CD4-positive, alpha-beta memory T cell (primary cell): ENCODE measurements around the gene PROB1. TPM values are rescaled to one million over a fixed set of nuclear protein-coding genes. Genes with fewer than 3 reads are reported as not detected.
A peak's percentile ranks its signal among the peaks of the same experiment; 100 is the strongest.

ENCODE experiments used
- CTCF ChIA-PET: fragments of 350-600 bp; sonication (Branson Sonifier 250); formaldehyde crosslinking; loops from one replicate; lab custom pipeline; 2021; ENCODE audit warnings: inconsistent platforms; ENCODE audit not compliant: partially characterized antibody; lab: Charles Lee
- POLR2A ChIA-PET: fragments of 350-600 bp; sonication (Branson Sonifier 250); formaldehyde crosslinking; loops from one replicate; lab custom pipeline; 2021; ENCODE audit not compliant: partially characterized antibody; lab: Charles Lee
- DNase-seq, 5 donors: peaks; one replicate each; pipeline versions ENCODE4 v3.0.0 to v3.0.0-alpha.2; 2020 to 2022; ENCODE audit warnings: mixed read lengths in 1 of 5
- H3K27ac ChIP-seq: one replicate; pipeline ENCODE4 v1.7.0; 2013; ENCODE audit warnings: low read depth, low read length
- H3K27me3 ChIP-seq: 2 replicates; pipeline ENCODE4 v1.7.0; 2013; ENCODE audit warnings: mild to moderate bottlenecking, low read length, moderate library complexity; ENCODE audit not compliant: insufficient read depth
- H3K36me3 ChIP-seq: 2 replicates; pipeline ENCODE4 v1.7.0; 2013; ENCODE audit warnings: mild to moderate bottlenecking, low read length, moderate library complexity; ENCODE audit not compliant: insufficient read depth
- H3K4me1 ChIP-seq: 2 replicates; pipeline ENCODE4 v1.7.0; 2013; ENCODE audit warnings: mild to moderate bottlenecking, low read length, moderate library complexity; ENCODE audit not compliant: insufficient read depth
- H3K4me3 ChIP-seq, 2 donors: one replicate each; pipeline ENCODE4 v1.7.0; 2013; ENCODE audit warnings: low read length in 2 of 2, mild to moderate bottlenecking in 1 of 2
- H3K9me3 ChIP-seq, 2 donors: one replicate each; pipeline ENCODE4 v1.7.0; 2013; ENCODE audit warnings: low read length in 2 of 2, control low read depth in 1 of 2; ENCODE audit not compliant: control insufficient read depth in 1 of 2
- H3K27ac Mint-ChIP-seq, 7 donors: one replicate each; pipeline ENCODE4 v1.8.0; 2020 to 2021; ENCODE audit warnings: mixed read lengths in 7 of 7, mild to moderate bottlenecking in 6 of 7, inconsistent platforms in 3 of 7, moderate library complexity in 3 of 7
- H3K27me3 Mint-ChIP-seq, 2 donors: one replicate each; pipeline ENCODE4 v1.8.0; 2020 to 2021; ENCODE audit warnings: mixed read lengths in 2 of 2
- H3K36me3 Mint-ChIP-seq, 2 donors: one replicate each; pipeline ENCODE4 v1.8.0; 2020 to 2021; ENCODE audit warnings: mixed read lengths in 2 of 2, inconsistent platforms in 1 of 2, mild to moderate bottlenecking in 1 of 2
- H3K4me1 Mint-ChIP-seq, 4 donors: one replicate each; pipeline ENCODE4 v1.8.0; 2020 to 2021; ENCODE audit warnings: mixed read lengths in 4 of 4, mild to moderate bottlenecking in 1 of 4
- H3K4me3 Mint-ChIP-seq, 8 donors: one replicate each; pipeline ENCODE4 v1.8.0; 2020 to 2021; ENCODE audit warnings: mixed read lengths in 8 of 8, mild to moderate bottlenecking in 7 of 8, moderate library complexity in 6 of 8, inconsistent platforms in 3 of 8
- H3K9me3 Mint-ChIP-seq, 8 donors: one replicate each; pipeline ENCODE4 v1.8.0; 2020 to 2021; ENCODE audit warnings: mixed read lengths in 8 of 8, mild to moderate bottlenecking in 5 of 8, inconsistent platforms in 3 of 8, moderate library complexity in 1 of 8
- intact Hi-C: fragments of 100-400 bp; cut with micrococcal nuclease; formaldehyde crosslinking; loops from one replicate; pipeline ENCODE4 v1.15.1; 2023
- polyA plus RNA-seq, 2 donors: library from polyadenylated mRNA; unstranded; fragments of 300-500 nt; fragmentation: Illumina TruSeq; gene quantifications; one replicate each; pipeline ENCODE4 v1.2.3, GENCODE V29; 2021
- total RNA-seq, 2 experiments: library from RNA; stranded (reverse); gene quantifications; one replicate each; pipeline ENCODE4 v1.2.3, GENCODE V29; 2021

The PROB1 gene
- total and polyA plus RNA-seq, 4 experiments from 2014 or later: 0.11 to 1.3 (median 0.70) TPM

DNA sequence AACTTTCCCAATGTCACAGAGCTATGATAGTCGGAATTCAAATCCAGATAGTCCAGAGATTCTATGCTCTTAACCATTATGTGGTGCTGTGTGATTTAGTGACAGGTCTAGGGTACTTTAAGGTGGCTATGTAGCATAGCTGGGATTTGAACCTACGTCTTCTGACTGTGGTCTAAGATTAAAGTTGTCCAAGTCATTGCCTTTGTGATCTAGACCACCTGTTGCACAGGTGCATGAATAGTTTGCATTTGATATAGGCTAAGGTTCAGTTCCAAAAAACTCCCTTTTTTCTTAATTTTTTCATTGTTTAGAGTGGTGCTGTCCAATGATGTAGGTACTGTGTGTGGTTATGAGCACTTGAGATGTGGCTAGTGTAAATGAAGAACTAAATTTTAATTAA, 50.7 kb downstream of the PROB1 start:
- no peak for DNase-seq
- no peaks in the 10 kb centered on the region for H3K27me3 Mint-ChIP-seq
- H3K27me3 ChIP-seq: no peaks in the 10 kb centered on the region
- H3K27ac Mint-ChIP-seq: peak overlapping the region in 2 of 7 donors; percentile 11 to 98
- peaks cover 0 to 5% (median 0%) of the 10 kb centered on the region in 8 donors for H3K9me3 Mint-ChIP-seq
- no peak overlapping the region for H3K4me3 ChIP-seq
- no peak overlapping the region for H3K27ac ChIP-seq
- no peaks in the 10 kb centered on the region for H3K9me3 ChIP-seq
- H3K36me3 Mint-ChIP-seq: peaks cover 20 to 37% of the 10 kb centered on the region in 2 donors
- peak overlapping the region in 7 of 8 donors; percentile 26 to 97 (median 53) for H3K4me3 Mint-ChIP-seq
- peaks cover 41 to 75% (median 58%) of the 10 kb centered on the region in 4 donors for H3K4me1 Mint-ChIP-seq
- no peaks in the 10 kb centered on the region for H3K36me3 ChIP-seq
- CTCF ChIA-PET: interaction anchor here (0.9 to 1.2 kb wide), 2 partner anchors 13 to 73 kb away, joined by 3 read pairs; no protein-coding TSS in a partner anchor
- intact Hi-C loops: loop anchor here (5.0 kb wide), 1 partner anchor 218 kb away; the partner anchor contains the start of gene UBE2D2
- POLR2A ChIA-PET: interaction anchor here (6.1 kb wide), 1 partner anchor 50 kb away, joined by 149 read pairs; the partner anchor contains the start of gene MATR3
- peaks cover 46% of the 10 kb centered on the region for H3K4me1 ChIP-seq

- POLR2A ChIA-PET: interaction anchor here (6.1 kb wide), 1 partner anchor 49 kb away, joined by 149 read pairs; the partner anchor contains the start of gene MATR3
- no peaks in the 10 kb centered on the region for H3K36me3 ChIP-seq
- H3K4me3 ChIP-seq: no peak overlapping the region
- no peaks in the 10 kb centered on the region for H3K9me3 ChIP-seq
- no peaks in the 10 kb centered on the region for H3K27me3 Mint-ChIP-seq
- peaks cover 38 to 73% (median 56%) of the 10 kb centered on the region in 4 donors for H3K4me1 Mint-ChIP-seq
- peaks cover 39% of the 10 kb centered on the region for H3K4me1 ChIP-seq
- intact Hi-C loops: loop anchor here (5.0 kb wide), 1 partner anchor 219 kb away; the partner anchor contains the start of gene UBE2D2
- H3K4me3 Mint-ChIP-seq: peak overlapping the region; percentile 94 to 100 (median 97)
- DNase-seq: no peak
- CTCF ChIA-PET: interaction anchor here (1.2 kb wide), 1 partner anchor 72 kb away, joined by 3 read pairs; no protein-coding TSS in a partner anchor
- no peaks in the 10 kb centered on the region for H3K27me3 ChIP-seq
- H3K27ac Mint-ChIP-seq: peak overlapping the region in 4 of 7 donors; percentile 98 to 100 (median 98)
- peaks cover 0 to 5% (median 0%) of the 10 kb centered on the region in 8 donors for H3K9me3 Mint-ChIP-seq
- H3K27ac ChIP-seq: peak overlapping the region; percentile 98
- H3K36me3 Mint-ChIP-seq: peaks cover 16 to 35% of the 10 kb centered on the region in 2 donors
Measured at GRCh38 chr5:139343476-139343875, 51.4 kb downstream of the PROB1 start.

DNA sequence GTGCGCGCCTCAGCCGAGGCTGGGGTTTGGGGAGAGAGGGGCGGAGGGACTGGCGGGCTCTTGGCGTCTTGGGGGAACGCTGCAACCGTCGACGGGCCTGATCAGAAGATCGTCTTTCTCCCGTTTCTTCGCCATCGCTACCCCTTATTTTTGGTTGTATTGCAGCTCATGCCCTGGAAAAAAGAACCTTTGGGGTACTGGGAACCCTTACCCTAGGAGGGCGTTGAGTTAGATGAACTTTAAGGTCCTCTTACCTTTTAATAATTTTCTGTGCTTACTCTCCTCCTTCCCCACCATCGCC, 52.5 kb downstream of the PROB1 start:
- Mint-ChIP-seq H3K36me3 (peaks cover 16 to 34% of the 10 kb centered on the region in 2 donors), H3K9me3 (peaks cover 0 to 5% (median 0%) of the 10 kb centered on the region in 8 donors), H3K27me3 (no peaks in the 10 kb centered on the region), H3K4me3 (peak overlapping the region; percentile 94 to 100 (median 97)), H3K27ac (peak overlapping the region; percentile 97 to 100 (median 99)), H3K4me1 (peaks cover 36 to 67% (median 53%) of the 10 kb centered on the region in 4 donors)
- Histone ChIP-seq H3K4me1 (peaks cover 35% of the 10 kb centered on the region), H3K27me3 (no peaks in the 10 kb centered on the region), H3K4me3 (peak overlapping the region; percentile 83 to 99), H3K36me3 (no peaks in the 10 kb centered on the region), H3K9me3 (no peaks in the 10 kb centered on the region), H3K27ac (peak overlapping the region; percentile 98)
- DNase-seq: no peak
- ChIA-PET CTCF (interaction anchor here (0.7 to 3.1 kb wide), 18 partner anchors 9 to 170 kb away, joined by 3 to 21 read pairs (median 4); partner anchors contain the start of genes MATR3 and SPATA24), POLR2A (interaction anchor here (0.8 to 6.1 kb wide), 32 partner anchors 10 to 1588 kb away, joined by 3 to 149 read pairs (median 6); partner anchors contain the start of genes DNAJC18, EGR1, HNRNPA0 and MATR3)
- intact Hi-C loops: loop anchor here (1.0 to 5.0 kb wide), 3 partner anchors 50 to 220 kb away; partner anchors contain the start of gene UBE2D2

DNA sequence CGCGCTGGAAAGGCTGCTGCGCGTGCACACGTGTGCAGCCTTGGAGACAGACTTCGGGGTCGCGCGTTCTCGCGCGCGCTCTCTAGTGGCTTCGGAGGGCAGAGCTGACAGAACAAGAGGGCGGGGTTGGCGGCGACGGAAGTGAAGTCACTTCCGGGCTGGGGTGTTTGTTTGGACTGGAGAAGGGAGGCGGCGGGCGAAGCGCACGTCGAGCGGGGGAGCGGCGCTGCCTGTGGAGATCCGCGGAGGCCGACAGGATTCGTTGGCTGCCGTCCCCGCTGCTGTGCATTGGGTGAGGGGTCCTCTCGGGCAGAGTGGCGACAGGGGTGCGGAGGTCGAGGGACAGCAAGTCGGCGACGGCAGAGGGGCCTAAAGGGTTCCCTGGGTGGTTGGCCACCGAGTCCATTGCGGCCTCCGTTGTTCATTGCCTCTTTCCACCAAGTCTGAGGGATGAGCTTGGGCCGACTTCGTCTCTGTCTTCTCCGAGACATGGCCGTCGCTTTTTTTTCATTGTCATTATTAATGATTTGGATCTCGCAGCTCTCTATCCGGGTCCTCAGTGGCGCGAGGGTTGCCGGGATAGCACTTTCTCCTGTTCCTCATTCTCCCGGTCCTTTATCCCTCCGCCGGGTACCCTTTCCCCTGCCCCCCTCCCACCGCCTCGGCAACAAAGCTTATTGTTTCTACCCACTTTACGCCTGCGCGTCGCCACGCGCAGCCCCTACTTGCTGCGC, 53.0 kb downstream of the PROB1 start, which contains the start of gene PAIP2:
Gene PAIP2, plus strand, starts transcription at position 166 of the 734 bp plus-strand sequence. CDS start 21,931 bp downstream, outside the sequence.
- Histone ChIP-seq H3K9me3 (no peaks in the 10 kb centered on the region), H3K27me3 (no peaks in the 10 kb centered on the region), H3K36me3 (no peaks in the 10 kb centered on the region), H3K27ac (peak within 1 kb of the TSS; percentile 98), H3K4me1 (peaks cover 35% of the 10 kb centered on the region), H3K4me3 (peak within 1 kb of the TSS; percentile 83 to 99)
- Mint-ChIP-seq H3K36me3 (peaks cover 15 to 30% of the 10 kb centered on the region in 2 donors), H3K9me3 (peaks cover 0 to 5% (median 0%) of the 10 kb centered on the region in 8 donors), H3K27me3 (no peaks in the 10 kb centered on the region), H3K4me1 (peaks cover 34 to 62% (median 51%) of the 10 kb centered on the region in 4 donors), H3K27ac (peak within 1 kb of the TSS; percentile 97 to 100 (median 99)), H3K4me3 (peak within 1 kb of the TSS; percentile 94 to 100 (median 97))
- intact Hi-C loops: loop anchor here (1.0 to 5.0 kb wide), 9 partner anchors 49 to 773 kb away; partner anchors contain the start of genes HSPA9, MATR3, PURA and SIL1
- ChIA-PET POLR2A (interaction anchor here (0.6 to 6.1 kb wide), 38 partner anchors 8 to 1587 kb away, joined by 3 to 149 read pairs (median 5); partner anchors contain the start of genes DNAJC18, EGR1, HNRNPA0 and HSPA9), CTCF (interaction anchor here (0.7 to 3.1 kb wide), 24 partner anchors 9 to 170 kb away, joined by 3 to 21 read pairs (median 4); partner anchors contain the start of genes MATR3 and SPATA24)
- DNase-seq: peak; percentile 96 to 99 (median 97)

GRCh38 chr5:139341187-139341688, 53.7 kb downstream of the PROB1 start:
- H3K9me3 ChIP-seq: no peaks in the 10 kb centered on the region
- H3K4me1 Mint-ChIP-seq: peaks cover 37 to 61% (median 49%) of the 10 kb centered on the region in 4 donors
- H3K9me3 Mint-ChIP-seq: peaks cover 0 to 7% (median 0%) of the 10 kb centered on the region in 8 donors
- POLR2A ChIA-PET: interaction anchor here (0.7 to 6.1 kb wide), 27 partner anchors 9 to 1587 kb away, joined by 3 to 149 read pairs (median 7); partner anchors contain the start of genes DNAJC18, EGR1, HNRNPA0 and HSPA9
- DNase-seq: no peak
- H3K36me3 Mint-ChIP-seq: peaks cover 13 to 27% of the 10 kb centered on the region in 2 donors
- H3K4me3 Mint-ChIP-seq: peak overlapping the region; percentile 94 to 100 (median 97)
- H3K27me3 Mint-ChIP-seq: no peaks in the 10 kb centered on the region
- peak overlapping the region; percentile 83 to 99 for H3K4me3 ChIP-seq
- H3K36me3 ChIP-seq: no peaks in the 10 kb centered on the region
- intact Hi-C loops: loop anchor here (1.0 to 5.0 kb wide), 7 partner anchors 48 to 774 kb away; partner anchors contain the start of genes HSPA9, MATR3, PURA and SIL1
- CTCF ChIA-PET: interaction anchor here (0.7 to 3.1 kb wide), 18 partner anchors 8 to 171 kb away, joined by 3 to 21 read pairs (median 4); partner anchors contain the start of genes MATR3 and SPATA24
- H3K27ac ChIP-seq: peak overlapping the region; percentile 98
- peak overlapping the region; percentile 97 to 100 (median 99) for H3K27ac Mint-ChIP-seq
- peaks cover 35% of the 10 kb centered on the region for H3K4me1 ChIP-seq
- H3K27me3 ChIP-seq: no peaks in the 10 kb centered on the region
